AG10803 (cell line): ENCODE data around the gene LRRC14B.
"Not testable (repeated sequence)": the region's sequence is repeated elsewhere in the genome, so short reads cannot be mapped to it uniquely, and the experiment has no call there.

Source experiments
- DNase-seq: peaks from one replicate; pipeline ENCODE4 v3.0.0; 2010; ENCODE audit warnings: low read depth
- H3K4me3 ChIP-seq: 2 replicates; pipeline ENCODE4 v1.5.1; 2011; ENCODE audit warnings: mild to moderate bottlenecking, low read length, control low read depth
- TF ChIP-seq, protein P1 (sequence below): conservative IDR thresholded peaks from 2 replicates; pipeline ENCODE4 v1.5.1; 2011; ENCODE audit warnings: mild to moderate bottlenecking, low read length, control low read depth, inconsistent platforms

Gene LRRC14B

DNA sequence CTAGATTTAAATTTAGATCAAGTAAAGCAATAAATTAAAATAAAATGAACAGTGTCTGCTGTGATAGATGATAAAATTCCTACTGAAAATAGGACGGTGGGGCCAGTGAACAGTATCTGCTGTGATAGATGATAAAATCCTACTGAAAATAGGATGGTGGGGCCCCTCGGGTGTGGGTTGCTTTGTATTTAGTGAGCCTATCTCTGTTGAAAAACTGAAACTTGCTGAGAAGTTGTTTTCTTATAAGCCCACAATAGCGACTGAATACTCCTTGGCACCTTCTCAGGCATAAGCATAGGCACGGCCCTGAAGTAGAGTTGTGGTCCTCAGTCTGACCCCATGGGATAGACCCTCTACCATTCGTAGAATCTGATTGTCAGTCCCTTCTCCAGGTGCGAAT, 32.5 kb downstream of the LRRC14B start:
- TF ChIP-seq, protein P1, sequence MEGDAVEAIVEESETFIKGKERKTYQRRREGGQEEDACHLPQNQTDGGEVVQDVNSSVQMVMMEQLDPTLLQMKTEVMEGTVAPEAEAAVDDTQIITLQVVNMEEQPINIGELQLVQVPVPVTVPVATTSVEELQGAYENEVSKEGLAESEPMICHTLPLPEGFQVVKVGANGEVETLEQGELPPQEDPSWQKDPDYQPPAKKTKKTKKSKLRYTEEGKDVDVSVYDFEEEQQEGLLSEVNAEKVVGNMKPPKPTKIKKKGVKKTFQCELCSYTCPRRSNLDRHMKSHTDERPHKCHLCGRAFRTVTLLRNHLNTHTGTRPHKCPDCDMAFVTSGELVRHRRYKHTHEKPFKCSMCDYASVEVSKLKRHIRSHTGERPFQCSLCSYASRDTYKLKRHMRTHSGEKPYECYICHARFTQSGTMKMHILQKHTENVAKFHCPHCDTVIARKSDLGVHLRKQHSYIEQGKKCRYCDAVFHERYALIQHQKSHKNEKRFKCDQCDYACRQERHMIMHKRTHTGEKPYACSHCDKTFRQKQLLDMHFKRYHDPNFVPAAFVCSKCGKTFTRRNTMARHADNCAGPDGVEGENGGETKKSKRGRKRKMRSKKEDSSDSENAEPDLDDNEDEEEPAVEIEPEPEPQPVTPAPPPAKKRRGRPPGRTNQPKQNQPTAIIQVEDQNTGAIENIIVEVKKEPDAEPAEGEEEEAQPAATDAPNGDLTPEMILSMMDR = no peak
- no peak overlapping the region for H3K4me3 ChIP-seq
- DNase-seq = no peak

DNA sequence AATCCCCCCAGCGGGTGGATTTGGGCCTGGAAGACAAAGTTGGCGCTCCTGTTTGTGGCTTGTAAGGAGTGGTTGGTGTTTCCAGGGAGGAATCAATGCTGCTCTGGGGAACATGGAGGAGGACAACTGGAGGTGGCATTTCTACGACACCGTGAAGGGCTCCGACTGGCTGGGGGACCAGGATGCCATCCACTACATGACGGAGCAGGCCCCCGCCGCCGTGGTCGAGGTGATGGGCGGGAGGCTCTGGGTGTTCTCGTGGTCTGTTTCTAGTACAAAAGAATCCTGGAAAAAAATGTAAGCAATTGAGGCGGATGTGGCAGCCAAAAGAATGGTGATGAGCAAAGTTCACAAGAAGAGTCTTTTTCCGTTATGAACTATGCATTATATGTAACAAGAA, 34.0 kb downstream of the LRRC14B start:
- DNase-seq = no peak
- TF ChIP-seq, protein P1 = no peak
- no peak overlapping the region for H3K4me3 ChIP-seq

DNA sequence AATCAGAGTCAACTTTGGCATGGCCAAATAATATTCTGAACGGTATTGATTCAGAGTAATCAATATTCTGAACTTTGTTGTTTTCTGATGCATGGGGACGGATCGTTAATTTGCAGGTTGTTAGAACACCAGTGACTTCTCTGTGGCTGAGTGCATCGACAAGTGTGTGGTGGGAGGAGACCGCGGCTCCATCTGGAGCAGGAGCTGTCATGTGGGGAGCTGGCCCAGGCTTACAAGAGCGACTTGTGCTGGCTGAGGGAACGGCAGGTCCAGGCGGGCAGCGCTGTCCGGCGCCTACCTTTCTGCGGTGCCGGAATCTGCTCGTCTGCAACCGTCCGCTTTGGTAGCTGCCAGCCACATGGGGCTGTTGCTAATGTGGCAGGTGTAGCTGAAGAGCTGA, 36.1 kb downstream of the LRRC14B start:
- not testable (repeated sequence) for DNase-seq, H3K4me3 ChIP-seq

DNA sequence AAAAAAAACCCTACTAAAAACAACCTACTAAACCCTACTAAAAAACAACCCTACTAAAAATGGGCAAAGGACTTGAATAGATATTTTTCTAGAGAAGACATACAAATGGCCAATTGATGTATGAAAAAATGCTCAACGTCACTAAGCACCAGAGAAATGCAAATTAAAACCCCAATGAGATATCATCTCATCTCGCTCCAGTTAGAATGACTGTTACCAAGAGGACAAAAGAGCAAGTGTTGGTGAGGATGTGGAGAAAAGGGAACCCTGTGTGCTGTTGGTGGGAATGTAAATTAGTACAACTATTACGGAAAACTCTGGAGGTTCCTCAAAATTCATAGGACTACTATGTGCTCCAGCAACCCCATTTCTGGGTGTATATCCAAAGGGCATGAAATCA, 37.6 kb downstream of the LRRC14B start:
- TF ChIP-seq, protein P1 = no peak
- no peak overlapping the region for H3K4me3 ChIP-seq
- no peak for DNase-seq

DNA sequence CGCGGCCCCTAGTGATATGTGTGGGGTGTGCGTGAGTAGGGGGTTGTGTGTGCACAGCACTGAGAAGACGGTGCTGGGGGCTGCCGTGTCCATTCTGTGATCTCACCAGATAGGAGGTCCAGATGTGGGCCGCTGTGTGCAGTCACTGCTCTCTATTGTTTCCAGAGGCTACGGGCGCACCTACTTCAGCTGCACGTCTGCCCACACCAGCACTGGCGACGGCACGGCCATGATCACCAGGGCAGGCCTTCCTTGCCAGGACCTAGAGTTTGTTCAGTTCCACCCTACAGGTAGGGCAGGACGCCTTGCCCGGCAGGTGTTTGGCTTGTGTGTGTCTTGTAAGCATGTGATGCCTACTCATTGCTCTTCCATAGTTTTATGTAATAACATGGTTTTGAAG, 39.4 kb downstream of the LRRC14B start:
- no peak for DNase-seq
- TF ChIP-seq, protein P1 = no peak
- no peak overlapping the region for H3K4me3 ChIP-seq

DNA sequence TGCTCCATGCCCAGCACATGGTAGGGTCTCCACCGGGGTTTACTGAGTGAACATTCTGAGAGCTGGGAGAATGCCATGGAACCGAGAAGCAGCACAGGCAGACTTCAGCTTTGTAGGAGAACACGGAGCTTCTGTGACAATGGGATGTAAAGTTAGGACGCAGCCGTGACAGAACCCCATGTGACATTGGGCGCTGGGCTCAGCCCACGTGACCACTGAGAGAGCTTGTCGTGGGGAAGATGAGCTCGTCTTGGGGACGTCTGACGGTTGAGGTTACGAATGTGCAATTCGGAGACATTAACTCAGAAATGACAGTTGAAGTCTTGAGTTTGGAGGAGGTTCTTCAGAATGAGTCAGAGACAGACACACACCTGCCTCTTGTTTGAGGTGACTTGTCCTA, 40.4 kb downstream of the LRRC14B start:
- H3K4me3 ChIP-seq = no peak overlapping the region
- DNase-seq = no peak
- TF ChIP-seq, protein P1 = no peak

DNA sequence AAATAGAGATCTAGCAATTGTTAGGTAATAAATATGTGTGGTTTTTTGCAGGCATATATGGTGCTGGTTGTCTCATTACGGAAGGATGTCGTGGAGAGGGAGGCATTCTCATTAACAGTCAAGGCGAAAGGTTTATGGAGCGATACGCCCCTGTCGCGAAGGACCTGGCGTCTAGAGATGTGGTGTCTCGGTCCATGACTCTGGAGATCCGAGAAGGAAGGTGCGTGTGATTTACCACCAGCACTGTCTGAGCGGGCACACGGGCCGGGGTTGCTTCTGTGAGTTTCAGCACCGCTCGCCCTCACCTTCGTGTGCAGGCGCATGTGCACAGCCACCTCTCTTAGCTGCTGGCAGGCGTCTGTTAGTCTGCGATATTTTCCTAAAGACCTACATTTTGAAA, 42.1 kb downstream of the LRRC14B start:
- H3K4me3 ChIP-seq, DNase-seq: not testable (repeated sequence)

DNA sequence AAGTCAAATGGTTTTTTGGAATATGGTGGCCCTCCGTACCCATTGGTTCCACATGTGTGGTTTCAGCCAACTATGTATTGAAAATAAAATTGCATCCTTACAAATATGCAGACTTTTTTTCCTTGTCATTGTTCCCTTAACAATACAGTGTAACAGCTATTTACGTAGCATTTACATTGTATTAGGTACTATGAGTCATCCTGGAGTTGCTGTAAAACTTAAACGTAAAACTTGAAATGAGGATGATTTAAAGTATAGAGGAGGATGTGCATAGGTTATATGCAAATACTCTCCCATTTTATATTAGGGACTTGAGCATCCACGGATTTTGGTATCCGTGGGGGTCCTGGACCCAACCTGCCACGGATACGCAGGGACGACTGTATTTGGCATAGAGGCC, 43.2 kb downstream of the LRRC14B start:
- no peak overlapping the region for H3K4me3 ChIP-seq
- TF ChIP-seq, protein P1 = no peak
- DNase-seq = no peak

DNA sequence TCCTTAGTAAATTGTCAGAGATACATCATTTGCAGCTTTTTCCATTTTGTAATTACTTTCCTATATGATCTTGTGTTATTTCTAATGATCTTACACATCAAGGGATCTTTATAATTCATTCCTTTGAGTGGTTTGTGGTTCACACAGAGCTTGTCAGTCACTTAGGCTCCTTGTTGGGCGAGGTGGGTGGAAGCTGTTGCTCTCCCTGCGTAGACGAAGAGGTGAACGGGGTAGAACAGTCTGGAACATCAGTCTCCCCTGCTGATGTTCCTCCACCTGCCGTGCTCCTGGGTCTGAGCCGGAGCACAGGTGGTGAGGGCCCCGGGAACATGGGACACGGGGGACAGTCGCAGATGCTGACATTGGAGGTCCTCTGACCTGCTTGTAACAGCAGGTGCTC, 44.2 kb downstream of the LRRC14B start:
- not testable (repeated sequence) for H3K4me3 ChIP-seq, DNase-seq

DNA sequence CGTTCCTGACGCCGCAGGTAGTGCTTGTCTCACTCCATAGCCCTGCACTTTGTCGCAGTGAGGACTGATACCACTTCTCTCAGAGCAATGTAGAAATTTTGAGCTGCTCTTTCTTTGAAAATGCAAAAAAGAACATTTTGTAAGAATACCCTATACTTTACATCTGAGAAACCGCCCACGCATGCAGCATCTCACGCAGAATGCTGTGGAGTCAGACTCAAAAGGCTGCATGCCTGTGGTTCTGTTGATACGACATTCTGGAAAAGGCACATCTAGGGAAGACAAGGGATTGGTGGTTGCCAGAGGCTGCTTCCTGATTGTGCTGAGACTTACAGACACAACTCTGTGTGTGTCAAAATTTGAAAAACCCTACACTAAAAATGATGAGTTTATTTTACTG, 46.6 kb downstream of the LRRC14B start:
- DNase-seq, H3K4me3 ChIP-seq: not testable (repeated sequence)

DNA sequence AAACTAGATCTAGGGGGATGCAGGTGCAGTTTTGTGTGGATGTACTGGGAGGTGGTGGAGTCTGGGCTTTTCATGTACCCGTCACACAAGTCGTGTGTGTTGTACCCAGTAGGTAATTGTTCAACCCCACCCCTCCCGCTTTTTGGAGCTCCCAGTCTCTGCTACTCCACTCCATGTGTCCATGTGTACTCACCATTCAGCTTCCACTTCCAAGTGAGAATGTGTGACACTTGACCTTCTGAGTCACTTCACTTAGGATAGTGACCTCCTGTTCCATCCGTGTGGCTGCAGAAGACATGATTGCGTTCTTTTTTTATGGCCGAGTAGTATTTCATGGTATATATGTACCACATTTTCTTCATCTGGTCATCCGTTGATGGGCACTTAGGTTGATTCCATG, 49.3 kb downstream of the LRRC14B start:
- H3K4me3 ChIP-seq, DNase-seq: not testable (repeated sequence)

DNA sequence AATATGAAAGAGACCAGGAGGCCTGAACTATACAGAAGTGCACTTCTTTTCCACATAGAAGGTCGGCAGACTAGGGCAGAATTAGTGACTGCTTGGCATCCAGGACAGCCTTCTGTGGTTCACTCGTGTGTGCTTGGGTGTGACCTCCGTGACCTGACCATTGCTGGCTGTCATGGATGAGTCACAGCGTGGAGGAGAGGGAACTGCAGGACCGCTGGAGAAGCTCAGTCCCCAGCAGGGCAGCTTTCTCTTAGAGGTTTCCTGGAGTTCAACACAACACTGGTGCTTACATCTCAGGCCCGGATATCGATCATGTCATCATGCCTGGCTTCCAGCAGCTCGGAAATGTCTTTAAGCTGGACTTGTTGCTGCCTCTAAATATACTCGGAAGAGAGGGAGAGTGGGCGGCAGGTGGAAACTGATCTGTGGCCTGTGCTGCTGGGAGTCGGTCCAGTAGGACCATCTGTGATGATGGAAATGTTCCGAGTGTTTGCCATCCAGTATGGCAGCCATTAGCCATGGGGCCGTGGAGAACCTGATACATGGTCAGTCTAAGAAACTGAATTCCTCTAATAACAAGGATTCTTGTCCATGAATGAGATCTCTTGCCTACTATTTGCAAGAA, 49.9 kb downstream of the LRRC14B start:
- not testable (repeated sequence) for DNase-seq, H3K4me3 ChIP-seq

DNA sequence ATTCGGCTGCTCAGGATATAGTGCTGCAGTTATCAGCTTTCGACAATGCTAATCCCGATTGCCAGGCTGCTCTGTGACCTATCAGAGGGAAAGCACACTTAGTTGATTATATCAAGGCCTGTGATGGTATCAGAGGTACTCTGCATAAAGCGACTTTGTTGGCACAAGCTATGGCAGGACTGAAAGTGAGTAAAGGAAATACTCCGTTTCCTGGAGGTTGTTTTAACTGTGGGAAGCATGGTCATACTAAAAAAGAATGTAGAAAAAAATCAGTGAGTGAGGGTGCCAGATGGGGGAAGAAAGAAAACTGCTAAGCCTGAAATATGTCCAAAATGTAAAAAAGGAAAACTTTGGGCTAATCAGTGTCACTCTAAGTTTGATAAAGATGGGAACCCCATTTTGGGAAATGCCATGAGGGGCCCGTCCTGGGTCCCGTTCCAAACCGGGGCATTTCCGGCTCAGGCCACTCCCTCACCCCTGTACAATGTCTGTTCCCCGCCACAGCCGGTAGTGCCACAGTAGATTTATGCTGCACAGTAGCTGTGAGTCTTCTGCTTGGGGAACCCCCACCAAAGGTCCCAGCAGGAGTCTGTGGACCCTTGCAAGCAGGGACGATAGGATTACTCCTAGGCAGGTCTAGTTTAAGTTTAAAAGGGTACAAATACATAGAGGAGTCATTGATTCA, 52.5 kb downstream of the LRRC14B start:
- not testable (repeated sequence) for H3K4me3 ChIP-seq, DNase-seq
